ENCODE measurements around the gene DNAAF1.

- TF ChIP-seq CTCF (IDR thresholded peaks at IDR 0.05) (no peak), POLR2A (IDR thresholded peaks at IDR 0.05) (no peak)
Measured at GRCh38 chr16:84225126-84225525, 80.0 kb downstream of the DNAAF1 start.
